GM21381 (cell line): ENCODE results near the gene AP4B1.
"Not testable (repeated sequence)": the region's sequence is repeated elsewhere in the genome, so short reads cannot be mapped to it uniquely, and the experiment has no call there.

ENCODE experiments used
- ATAC-seq: cut with Tn5 transposase; IDR thresholded peaks from one replicate; pipeline ENCODE4 v1.9.1; 2021; ENCODE audit warnings: mild to moderate bottlenecking, moderate library complexity; ENCODE audit not compliant: unreplicated experiment

The AP4B1 gene

DNA sequence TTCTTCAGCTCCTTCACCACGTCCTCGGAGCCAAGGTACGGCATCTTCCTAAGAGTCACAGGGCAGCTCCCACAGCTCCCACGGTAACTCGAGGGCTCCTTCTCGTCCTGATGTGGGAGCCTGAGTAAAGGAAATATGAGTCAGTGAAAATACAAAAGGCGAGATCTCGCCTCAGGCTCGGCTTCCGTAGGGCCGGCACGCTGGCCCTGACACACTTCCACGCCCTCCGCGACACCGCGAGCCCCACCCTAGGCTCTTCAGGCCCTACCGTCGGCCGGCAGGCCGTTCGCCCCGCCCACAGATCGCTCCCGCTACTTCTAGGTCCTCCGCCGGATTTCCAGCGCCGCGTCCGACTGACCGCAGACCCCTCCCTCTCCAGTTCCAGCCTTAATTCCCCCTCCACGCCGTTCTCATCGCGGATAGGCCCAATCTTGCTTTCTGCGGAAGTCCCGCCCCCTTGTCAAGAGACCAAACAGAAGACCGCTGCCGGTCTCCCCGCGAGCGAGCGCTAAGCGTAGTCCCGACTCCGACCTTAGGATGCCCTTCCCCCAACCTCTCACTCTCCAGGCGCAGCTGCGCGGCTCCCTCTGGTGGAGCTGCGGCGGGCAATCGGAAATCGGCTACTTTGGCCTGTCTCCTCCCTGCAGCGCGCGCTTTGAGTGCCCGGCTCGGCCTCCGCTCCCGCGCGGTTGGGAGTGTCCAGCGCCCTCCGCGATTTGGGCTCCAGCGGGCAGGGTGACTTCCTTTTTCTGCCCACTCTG, at the start of gene AP4B1, which contains the start of gene DCLRE1B:
TSS of gene AP4B1 (minus strand) at position 126 of the 761 bp plus-strand sequence. CDS start at position 44, 82 bp downstream.
TSS of gene DCLRE1B (plus strand) at position 653 of the 761 bp plus-strand sequence. CDS start 261 bp downstream, outside the sequence.
- ATAC-seq, result peak; percentile 88

DNA sequence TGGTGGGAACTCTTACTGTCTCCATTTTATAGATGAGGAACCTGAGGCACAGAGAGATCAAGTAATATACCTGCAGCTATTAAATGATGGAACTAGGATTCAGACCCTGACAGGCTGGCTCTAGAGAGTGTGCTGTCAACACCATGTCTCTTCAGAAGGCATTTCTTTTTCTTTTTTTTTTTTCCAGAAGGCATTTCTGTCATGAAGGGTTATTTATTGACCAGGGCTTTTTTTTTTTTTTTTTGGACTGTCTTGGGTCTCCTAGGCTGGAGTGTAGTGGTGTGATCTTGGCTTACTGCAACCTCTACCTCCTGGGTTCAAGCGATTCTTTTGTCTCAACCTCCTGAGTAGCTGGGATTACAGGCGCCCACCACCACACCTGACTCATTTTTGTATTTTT, 47.1 kb upstream of the AP4B1 start:
- ATAC-seq, result no peak

DNA sequence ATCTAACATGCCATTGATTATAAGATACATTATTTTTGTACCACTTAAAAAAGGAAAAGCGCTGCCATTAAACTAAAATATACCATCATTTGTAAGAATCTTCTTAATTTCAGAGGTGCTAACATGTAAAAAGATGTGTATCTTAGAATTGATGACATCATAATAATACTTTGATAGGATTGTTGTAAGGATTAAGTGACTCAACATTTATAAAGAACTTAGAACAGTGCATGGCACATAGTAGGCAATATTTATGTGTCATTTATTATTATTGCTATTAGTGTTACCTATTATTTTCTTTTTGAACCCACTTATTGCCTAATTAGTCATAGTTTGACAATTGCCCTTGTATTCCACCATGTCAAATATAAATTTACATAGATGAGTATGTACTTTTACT, 46.3 kb upstream of the AP4B1 start:
- ATAC-seq, result no peak

DNA sequence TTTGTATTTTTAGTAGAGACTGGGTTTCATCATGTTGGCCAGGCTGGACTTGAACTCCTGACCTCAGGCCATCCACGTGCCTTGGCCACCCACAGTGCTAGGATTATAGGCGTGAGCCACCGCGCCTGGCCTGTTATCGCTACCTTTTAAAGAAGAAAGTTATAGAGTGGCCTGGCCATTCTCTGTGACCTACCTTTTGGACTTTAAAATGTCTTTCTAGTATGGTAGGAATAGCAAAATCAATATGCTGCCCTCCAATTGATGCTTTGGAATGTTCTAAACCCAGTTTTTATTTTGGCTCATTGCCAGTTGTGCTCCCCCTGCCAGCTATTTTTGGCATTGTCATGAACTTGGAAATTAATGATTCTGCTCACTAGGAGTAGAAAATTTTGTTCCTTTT, 44.4 kb upstream of the AP4B1 start:
- no peak for ATAC-seq

DNA sequence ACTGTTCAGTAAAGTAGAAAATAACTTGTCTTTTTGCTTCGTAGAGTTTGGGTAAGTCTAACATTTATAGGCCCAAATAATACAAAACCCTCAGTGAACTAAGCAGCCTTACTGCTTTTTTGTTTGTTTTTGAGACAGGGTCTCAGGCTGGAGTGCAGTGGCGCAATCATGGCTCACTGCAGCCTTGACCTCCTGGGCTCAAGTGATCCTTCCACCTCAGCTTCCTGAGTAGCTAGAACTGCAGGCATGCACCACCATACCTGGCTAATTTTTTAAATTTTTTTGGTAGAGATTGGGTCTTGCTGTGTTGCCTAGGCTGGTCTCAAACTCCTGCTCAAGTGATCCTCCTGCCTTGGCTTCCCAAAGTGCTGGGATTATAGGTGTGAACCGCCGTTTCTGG, 43.6 kb upstream of the AP4B1 start:
- ATAC-seq, result not testable (repeated sequence)

DNA sequence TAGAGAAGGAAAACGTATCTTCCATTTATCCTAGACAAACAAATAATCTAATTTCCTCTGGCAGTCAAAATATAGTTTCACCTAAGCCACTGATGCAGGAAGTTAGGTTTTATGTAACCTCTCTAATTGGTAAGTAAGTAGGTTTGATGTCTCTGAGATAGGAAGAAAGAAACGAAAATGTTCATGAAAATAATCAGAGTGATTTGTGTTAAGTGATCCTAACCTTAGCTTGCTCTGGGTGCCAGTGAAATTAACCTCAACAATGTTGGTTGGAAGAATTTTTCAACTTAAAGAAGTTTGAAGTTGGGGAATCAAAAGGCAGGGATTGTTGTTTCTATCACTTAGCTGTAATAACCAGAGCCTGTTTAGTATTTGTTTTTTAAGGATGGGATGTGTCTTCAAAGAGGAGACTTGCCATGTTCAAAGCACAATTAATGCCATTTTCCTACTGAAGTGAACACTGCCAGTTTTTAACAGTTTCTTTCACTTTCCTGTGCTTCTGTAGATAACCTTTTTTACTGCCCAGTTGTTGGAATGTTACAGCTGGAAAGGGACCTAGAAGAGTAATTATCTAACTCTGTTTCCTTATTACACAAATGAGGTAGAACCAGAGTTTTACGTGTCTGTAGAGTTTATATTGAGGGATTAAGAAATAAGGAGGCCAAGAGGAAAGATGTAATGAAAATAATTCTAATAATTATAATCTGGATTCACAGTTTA, 42.9 kb upstream of the AP4B1 start:
- ATAC-seq, result no peak

DNA sequence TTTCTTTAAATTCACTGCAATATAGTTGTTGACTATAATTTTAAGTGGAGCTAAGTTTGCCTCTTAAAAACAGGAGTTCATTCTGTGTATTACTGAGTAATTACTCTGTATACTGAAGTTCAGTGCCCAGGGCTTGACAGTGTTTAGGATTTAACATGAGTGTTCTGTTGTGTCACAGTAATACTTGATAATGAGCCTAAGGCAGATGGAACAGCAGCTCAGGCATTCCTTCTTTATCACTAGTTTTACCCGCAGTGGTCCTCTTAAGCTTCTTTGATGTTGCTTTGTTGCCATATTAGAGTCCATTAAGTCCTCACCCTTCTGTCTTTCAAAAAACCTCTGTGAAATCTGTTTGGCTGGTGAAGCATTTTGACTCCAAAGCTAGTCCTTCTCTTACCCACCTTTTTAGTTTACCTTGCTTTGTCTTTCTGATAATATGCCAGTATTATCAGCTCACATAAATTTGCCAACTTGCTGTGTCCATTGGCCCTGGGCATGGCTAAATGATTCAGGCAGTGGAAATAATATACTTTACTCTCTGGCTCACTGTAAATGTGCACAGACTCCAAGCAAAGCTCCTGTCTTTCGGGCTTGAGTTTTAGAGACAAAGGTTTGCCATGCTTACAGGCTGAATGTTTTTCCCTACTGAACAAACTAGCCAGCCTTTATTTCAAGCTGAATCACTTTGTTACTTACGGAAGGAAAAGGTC, 42.2 kb upstream of the AP4B1 start:
- ATAC-seq, result no peak

DNA sequence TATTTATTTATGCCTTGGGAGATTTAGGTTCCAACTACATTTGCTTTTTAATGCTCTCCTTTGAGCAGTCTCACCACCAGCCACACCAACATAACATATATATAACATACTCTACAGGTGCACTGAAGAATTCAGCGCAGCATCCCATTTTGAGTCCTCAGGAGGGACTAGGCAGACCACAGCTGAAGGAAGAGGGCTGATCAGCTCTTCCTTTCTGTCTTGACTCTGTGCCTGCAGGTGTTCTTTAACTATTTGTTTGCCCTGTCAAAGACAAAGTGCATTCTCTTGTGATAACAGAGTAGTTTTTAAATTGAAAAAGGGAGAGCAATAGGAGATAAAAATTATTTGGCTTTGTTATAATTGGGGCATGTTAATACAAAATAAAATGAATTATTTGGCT, 41.5 kb upstream of the AP4B1 start:
- ATAC-seq, result no peak

DNA sequence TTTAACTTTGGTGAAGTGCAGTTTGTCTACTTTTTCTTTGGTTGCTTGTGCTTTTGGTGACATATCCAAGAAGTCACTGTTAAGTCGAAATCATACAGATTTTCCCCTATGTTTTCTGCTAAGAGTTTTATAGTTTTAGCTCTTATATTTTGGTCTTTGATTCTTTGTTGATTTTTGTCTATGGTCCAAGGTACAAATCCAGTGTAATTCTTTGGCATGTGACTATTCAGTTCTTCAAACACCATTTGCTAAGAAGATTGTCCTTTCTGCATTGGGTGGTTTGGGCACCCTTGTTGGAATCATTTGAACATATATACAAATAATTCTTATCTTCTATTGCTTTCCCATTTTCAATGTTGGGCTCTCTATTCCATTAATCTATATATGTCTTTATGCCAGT, 40.7 kb upstream of the AP4B1 start:
- ATAC-seq, result no peak

DNA sequence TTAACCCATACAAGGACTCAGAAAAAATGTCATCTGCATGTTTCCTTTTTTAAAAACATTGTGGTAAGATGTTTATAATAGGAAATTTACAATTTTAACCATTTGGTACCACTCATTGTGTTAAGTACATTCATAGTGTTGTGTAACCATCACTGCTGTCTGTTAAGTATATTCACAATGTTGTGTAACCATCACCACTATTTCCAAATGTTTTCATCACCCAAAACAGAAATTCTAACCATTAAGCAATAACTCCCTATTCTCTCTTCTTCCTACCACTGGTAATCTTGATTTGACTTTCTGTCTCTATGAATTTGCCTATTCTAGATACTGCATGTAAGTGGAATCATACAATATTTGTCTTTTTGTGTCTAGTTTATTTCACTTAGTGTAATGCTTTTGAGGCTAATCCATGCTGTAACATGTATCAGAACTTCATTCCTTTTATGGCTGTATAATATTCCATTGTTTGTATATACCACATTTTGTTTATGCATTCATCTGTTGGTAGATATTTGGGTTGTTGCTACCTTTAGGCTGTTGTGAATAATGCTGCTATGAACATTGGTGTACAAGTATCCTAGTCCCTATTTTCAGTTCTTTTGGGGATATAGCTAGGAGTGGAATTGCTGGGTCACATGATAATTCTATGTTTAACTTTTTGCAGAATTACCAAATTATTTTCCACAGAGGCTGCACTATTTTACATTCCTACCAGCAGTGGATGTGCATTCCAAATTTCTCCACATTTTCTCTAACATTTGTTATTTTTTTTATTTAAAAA, 38.6 kb upstream of the AP4B1 start:
- ATAC-seq, result no peak

DNA sequence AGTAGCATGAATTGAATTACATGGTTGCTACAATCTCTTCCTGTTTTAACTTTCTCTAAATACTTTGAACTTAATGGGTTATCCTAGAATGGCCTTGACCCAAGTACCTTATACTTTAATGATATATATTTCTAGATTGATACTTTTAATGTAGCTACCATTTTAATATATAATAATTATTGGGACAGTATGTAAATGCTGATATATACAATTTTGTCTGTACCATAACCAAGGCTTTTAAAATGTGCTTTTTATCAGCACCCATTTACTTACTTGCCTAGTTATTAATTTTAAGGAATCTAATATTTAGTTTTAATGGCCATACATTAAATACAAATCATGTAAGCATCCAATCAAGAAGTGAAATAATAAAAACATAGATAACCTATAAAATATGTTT, 37.9 kb upstream of the AP4B1 start:
- ATAC-seq, result no peak

DNA sequence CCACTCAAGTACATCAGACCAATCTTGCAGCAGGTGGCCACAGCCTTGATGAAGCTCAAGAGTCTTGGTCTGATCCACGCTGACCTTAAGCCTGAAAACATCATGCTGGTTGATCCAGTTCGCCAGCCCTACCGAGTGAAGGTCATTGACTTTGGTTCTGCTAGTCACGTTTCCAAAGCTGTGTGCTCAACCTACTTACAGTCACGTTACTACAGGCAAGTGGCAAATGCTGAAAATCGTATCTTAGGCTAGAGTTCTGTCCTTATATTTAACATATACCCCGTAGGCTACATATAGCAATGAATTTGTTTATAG, 36.6 kb upstream of the AP4B1 start:
- no peak for ATAC-seq

DNA sequence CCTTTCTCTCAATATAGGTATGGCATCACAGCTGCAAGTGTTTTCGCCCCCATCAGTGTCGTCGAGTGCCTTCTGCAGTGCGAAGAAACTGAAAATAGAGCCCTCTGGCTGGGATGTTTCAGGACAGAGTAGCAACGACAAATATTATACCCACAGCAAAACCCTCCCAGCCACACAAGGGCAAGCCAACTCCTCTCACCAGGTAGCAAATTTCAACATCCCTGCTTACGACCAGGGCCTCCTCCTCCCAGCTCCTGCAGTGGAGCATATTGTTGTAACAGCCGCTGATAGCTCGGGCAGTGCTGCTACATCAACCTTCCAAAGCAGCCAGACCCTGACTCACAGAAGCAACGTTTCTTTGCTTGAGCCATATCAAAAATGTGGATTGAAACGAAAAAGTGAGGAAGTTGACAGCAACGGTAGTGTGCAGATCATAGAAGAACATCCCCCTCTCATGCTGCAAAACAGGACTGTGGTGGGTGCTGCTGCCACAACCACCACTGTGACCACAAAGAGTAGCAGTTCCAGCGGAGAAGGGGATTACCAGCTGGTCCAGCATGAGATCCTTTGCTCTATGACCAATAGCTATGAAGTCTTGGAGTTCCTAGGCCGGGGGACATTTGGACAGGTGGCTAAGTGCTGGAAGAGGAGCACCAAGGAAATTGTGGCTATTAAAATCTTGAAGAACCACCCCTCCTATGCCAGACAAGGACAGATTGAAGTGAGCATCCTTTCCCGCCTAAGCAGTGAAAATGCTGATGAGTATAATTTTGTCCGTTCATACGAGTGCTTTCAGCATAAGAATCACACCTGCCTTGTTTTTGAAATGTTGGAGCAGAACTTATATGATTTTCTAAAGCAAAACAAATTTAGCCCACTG, 36.0 kb upstream of the AP4B1 start:
- no peak for ATAC-seq

DNA sequence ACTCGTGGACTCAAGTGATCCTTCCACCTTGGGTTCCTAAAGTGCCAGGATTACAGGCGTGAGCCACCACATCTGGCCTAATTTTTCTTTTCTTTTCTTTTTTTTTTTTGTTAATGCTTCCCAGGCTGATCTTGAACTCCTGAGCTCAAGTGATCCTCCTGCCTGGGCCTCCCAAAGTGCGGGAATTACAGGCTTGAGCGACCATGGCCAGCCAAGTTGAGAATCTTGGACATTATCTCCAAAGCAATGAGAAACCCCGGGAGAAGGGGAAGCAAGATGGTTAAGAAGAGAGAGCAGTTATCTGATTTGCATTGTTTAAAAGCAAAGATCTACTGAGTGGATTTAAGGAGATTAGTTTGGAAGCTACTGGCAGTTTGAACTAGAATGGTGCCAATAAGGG, 33.6 kb upstream of the AP4B1 start:
- ATAC-seq, result no peak

DNA sequence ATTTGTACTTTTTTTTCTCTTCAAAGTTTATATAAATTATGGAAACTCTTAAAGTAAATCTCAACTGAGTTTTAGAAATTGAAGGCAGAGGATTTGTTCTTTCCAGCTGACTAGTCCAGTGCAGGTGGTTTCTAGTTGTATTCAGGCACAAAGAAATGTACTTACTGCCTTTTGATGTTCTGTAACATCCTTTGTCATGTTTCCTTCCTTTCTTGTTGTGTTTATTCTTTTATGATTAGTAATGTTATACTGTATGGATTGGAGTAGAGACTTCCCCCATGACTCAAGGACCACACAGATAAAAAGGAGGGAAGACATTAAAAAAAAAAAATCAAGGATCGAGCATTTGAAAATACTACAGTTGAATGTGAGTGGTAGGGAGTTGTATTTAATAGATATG, 32.5 kb upstream of the AP4B1 start:
- ATAC-seq, result no peak

DNA sequence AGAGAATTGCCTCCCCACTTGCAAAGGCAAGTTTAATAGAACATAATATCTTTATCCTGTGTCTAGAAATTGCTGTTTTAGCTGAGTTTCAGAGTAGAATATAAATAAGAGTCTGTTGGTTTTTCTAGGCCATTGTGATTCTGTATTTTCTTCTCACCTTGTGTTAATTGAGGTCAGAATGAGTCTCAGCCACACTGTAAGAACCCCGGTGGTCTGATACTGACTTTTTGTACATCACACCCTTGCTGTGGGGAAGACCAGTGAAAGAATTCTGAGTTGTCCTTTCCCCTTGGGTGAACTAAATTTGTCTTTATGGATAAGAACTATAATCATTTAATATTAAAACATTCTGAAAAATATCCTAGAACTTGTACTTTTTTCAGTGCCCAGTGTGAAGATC, 31.4 kb upstream of the AP4B1 start:
- no peak for ATAC-seq

DNA sequence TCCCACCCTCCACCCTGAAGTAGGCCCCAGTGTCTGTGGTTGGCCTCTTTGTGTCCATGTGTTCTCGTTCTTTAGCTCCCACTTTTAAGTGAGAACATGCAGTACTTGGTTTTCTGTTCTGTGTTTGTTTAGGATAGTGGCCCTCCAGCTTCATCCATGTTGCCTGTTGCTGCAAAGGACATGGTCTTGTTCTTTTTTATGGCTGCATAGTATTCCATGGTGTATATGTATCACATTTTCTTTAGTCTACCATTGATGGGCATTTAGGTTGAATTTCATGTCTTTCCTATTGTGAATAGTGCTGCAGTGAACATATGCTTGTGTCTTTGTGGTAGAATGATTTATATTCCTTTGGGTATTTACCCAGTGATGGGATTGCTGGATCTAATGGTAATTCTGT, 30.6 kb upstream of the AP4B1 start:
- ATAC-seq, result no peak

DNA sequence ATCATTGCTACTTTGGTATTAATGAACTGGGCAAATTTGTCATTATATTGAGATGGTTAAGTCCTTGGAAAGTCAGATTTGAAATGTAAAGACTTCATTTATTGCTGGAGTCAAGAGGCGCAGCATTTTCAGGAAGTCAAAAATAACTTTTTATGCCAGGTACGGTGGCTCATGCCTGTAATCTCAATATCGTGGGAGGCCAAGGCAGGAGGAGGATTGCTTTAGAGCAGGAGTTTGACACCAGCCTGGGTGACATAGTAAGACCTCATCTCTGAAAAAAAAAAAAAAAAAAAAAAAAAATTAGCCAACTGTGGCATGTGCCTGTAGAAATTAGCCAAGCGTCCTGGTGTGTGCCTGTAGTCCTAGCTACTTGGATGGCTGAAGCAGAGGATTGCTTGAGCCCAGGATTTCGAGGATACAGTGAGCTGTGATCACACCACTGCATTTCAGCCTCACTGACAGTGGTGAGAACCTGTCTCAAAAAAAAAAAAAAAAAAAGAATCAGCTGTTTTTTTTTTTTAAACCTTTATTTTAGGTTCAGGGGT, 30.0 kb upstream of the AP4B1 start:
- ATAC-seq, result no peak

DNA sequence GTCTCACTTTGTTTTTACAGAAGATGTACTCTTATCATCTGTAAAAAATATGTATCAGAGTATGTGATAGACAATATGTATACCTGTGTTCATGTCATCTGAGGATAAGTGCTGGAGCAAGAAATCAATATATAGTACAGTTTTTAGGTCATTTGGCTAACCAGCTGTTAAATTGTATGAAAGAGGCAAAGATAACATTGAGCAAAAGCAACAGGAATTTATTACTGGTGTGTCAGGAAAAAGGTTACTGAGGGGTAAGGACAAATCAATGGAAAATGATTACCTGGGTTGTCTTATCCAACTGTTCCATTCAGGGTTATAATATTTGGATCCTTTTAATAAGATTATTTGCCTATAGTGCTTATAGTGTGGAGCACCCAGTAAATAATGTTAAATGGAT, 29.4 kb upstream of the AP4B1 start:
- ATAC-seq, result no peak

DNA sequence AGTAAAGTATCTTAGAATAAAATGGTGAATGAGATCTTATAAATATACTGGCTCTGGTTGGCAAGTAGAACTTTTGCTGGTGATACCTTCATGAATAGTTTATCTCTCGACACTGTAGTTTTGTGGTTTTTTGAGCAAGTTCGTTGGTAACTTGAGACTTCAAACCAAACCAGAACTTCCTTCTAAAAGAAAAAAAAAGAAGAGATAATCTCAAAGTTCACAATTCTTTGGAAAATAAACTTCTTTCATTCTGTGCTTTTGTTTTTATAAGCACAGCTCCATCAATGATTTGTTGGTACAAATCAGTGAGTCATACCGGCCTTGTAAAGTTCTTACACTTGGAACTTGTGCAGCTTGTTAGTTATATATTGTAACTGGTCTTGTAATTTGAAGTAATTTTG, 26.9 kb upstream of the AP4B1 start:
- no peak for ATAC-seq
